ENCODE data around the gene LSAMP.

Gene LSAMP

GRCh38 chr3:115930168-115930567 is 515.1 kb downstream of the LSAMP start:
- Histone ChIP-seq H3F3A (ENCODE audit: insufficient read depth) (no peaks in the 10 kb centered on the region), H3K4me2 (ENCODE audit: low read depth, low read length, poor library complexity, severe bottlenecking) (no peak overlapping the region), H3K4me3 (ENCODE audit: insufficient read depth, low read length, poor library complexity, severe bottlenecking) (no peak overlapping the region), H3K27ac (ENCODE audit: low read depth, low read length) (no peak overlapping the region), H3K36me3 (ENCODE audit: low read length) (no peaks in the 10 kb centered on the region), H4K20me1 (ENCODE audit: low read depth, low read length) (no peaks in the 10 kb centered on the region), H2AFZ (ENCODE audit: low read depth, low read length, severe bottlenecking) (no peak overlapping the region), H3K27me3 (ENCODE audit: low read length) (no peaks in the 10 kb centered on the region), H3K9me2 (replicated peaks; ENCODE audit: insufficient read depth, low read length) (no peaks in the 10 kb centered on the region), H3K79me2 (ENCODE audit: insufficient read depth, low read length) (no peaks in the 10 kb centered on the region), H3K9me3 (ENCODE audit: insufficient read depth, low read length) (no peaks in the 10 kb centered on the region), H3K9ac (ENCODE audit: low read length) (no peak overlapping the region)
- TF ChIP-seq CTCF (IDR thresholded peaks at IDR 0.05; ENCODE audit: insufficient read depth, low read length, poor library complexity, severe bottlenecking) (no peak), EZH2phosphoT487 (conservative IDR thresholded peaks at IDR 0.05; ENCODE audit: low read length) (no peak)

- no peak overlapping the region for H2AFZ ChIP-seq (ENCODE audit: low read depth, low read length, severe bottlenecking)
- H3K27ac ChIP-seq (ENCODE audit: low read depth, low read length): no peak overlapping the region
- no peak overlapping the region for H3K9ac ChIP-seq (ENCODE audit: low read length)
- H3K36me3 ChIP-seq (ENCODE audit: low read length): no peaks in the 10 kb centered on the region
- no peak overlapping the region for H3K4me3 ChIP-seq (ENCODE audit: insufficient read depth, low read length, poor library complexity, severe bottlenecking)
- no peaks in the 10 kb centered on the region for H4K20me1 ChIP-seq (ENCODE audit: low read depth, low read length)
- no peaks in the 10 kb centered on the region for H3K9me3 ChIP-seq (ENCODE audit: insufficient read depth, low read length)
- TF ChIP-seq EZH2phosphoT487 (conservative IDR thresholded peaks at IDR 0.05; ENCODE audit: low read length) (no peak), CTCF (IDR thresholded peaks at IDR 0.05; ENCODE audit: insufficient read depth, low read length, poor library complexity, severe bottlenecking) (no peak)
- H3K27me3 ChIP-seq (ENCODE audit: low read length): no peaks in the 10 kb centered on the region
- H3F3A ChIP-seq (ENCODE audit: insufficient read depth): no peaks in the 10 kb centered on the region
- H3K4me2 ChIP-seq (ENCODE audit: low read depth, low read length, poor library complexity, severe bottlenecking): no peak overlapping the region
- no peaks in the 10 kb centered on the region for H3K9me2 ChIP-seq (replicated peaks; ENCODE audit: insufficient read depth, low read length)
- no peaks in the 10 kb centered on the region for H3K79me2 ChIP-seq (ENCODE audit: insufficient read depth, low read length)
Observed at GRCh38 chr3:115928376-115928775, 516.9 kb downstream of the LSAMP start.

- Histone ChIP-seq H3K36me3 (ENCODE audit: low read length) (no peaks in the 10 kb centered on the region), H3K27ac (ENCODE audit: low read depth, low read length) (no peak overlapping the region), H3K27me3 (ENCODE audit: low read length) (no peaks in the 10 kb centered on the region), H2AFZ (ENCODE audit: low read depth, low read length, severe bottlenecking) (no peak overlapping the region), H3F3A (ENCODE audit: insufficient read depth) (no peaks in the 10 kb centered on the region), H3K9me2 (replicated peaks; ENCODE audit: insufficient read depth, low read length) (no peaks in the 10 kb centered on the region), H3K79me2 (ENCODE audit: insufficient read depth, low read length) (no peaks in the 10 kb centered on the region), H3K9me3 (ENCODE audit: insufficient read depth, low read length) (no peaks in the 10 kb centered on the region), H4K20me1 (ENCODE audit: low read depth, low read length) (no peaks in the 10 kb centered on the region), H3K4me3 (ENCODE audit: insufficient read depth, low read length, poor library complexity, severe bottlenecking) (no peak overlapping the region), H3K4me2 (ENCODE audit: low read depth, low read length, poor library complexity, severe bottlenecking) (no peak overlapping the region), H3K9ac (ENCODE audit: low read length) (no peak overlapping the region)
- TF ChIP-seq CTCF (IDR thresholded peaks at IDR 0.05; ENCODE audit: insufficient read depth, low read length, poor library complexity, severe bottlenecking) (no peak), EZH2phosphoT487 (conservative IDR thresholded peaks at IDR 0.05; ENCODE audit: low read length) (no peak)
Observed at GRCh38 chr3:115927197-115927596, 518.1 kb downstream of the LSAMP start.
